Kidney (tissue), 14 donors: ENCODE data around the gene ZNF547. TPM values are rescaled to one million over a fixed set of nuclear protein-coding genes. Genes with fewer than 3 reads are reported as not detected.

Experiments used
- DNase-seq, 5 donors: peaks; one replicate each; pipeline ENCODE4 v3.0.0-alpha.2; 2013 to 2020
- FAIRE-seq: peaks from 2 replicates; lab custom pipeline; 2012; peaks lifted over from hg19 to GRCh38; lab: Jason Lieb, UNC
- H3K27ac ChIP-seq, 2 donors: one replicate each; pipeline ENCODE4 v1.7.0; 2013; ENCODE audit warnings: low read depth in 2 of 2, low read length in 2 of 2, inconsistent platforms in 1 of 2
- H3K27me3 ChIP-seq: one replicate; pipeline ENCODE4 v1.7.1; 2013; ENCODE audit warnings: low read length, inconsistent platforms; ENCODE audit not compliant: control insufficient read depth, insufficient read depth
- H3K36me3 ChIP-seq, 3 donors: one replicate each; pipeline versions ENCODE4 v1.7.0 to v1.7.1; 2013; ENCODE audit warnings: low read length in 3 of 3, control low read depth in 1 of 3, inconsistent platforms in 1 of 3; ENCODE audit not compliant: insufficient read depth in 3 of 3, control insufficient read depth in 2 of 3
- H3K4me1 ChIP-seq, 3 donors: one replicate each; pipeline versions ENCODE4 v1.7.0 to v1.7.1; 2013; ENCODE audit warnings: low read length in 3 of 3, inconsistent platforms in 1 of 3, low read depth in 1 of 3; ENCODE audit not compliant: control insufficient read depth in 2 of 3, insufficient read depth in 2 of 3
- H3K4me3 ChIP-seq, 3 donors: one replicate each; pipeline versions ENCODE4 v1.7.0 to v1.8.1; 2013; ENCODE audit warnings: low read length in 3 of 3, control low read depth in 1 of 3, inconsistent platforms in 1 of 3
- H3K9ac ChIP-seq, 3 donors: one replicate each; pipeline versions ENCODE4 v1.7.0 to v1.7.1; 2013; ENCODE audit warnings: low read length in 3 of 3, control low read depth in 1 of 3, inconsistent platforms in 1 of 3
- H3K9me3 ChIP-seq, 3 donors: one replicate each; pipeline versions ENCODE4 v1.7.0 to v1.7.1; 2013; ENCODE audit warnings: low read length in 3 of 3, control low read depth in 1 of 3, inconsistent platforms in 1 of 3; ENCODE audit not compliant: control insufficient read depth in 2 of 3, insufficient read depth in 1 of 3
- CTCF ChIP-seq: IDR thresholded peaks from 3 replicates; pipeline ENCODE4 v1.5.1; 2012; ENCODE audit warnings: mild to moderate bottlenecking, moderate library complexity, borderline replicate concordance; ENCODE audit not compliant: insufficient read depth; ENCODE audit errors: extremely low read depth
- intact Hi-C: fragments of 100-400 bp; cut with DNase I; formaldehyde crosslinking; loops from one replicate; pipeline ENCODE4 v1.11.1; 2022
- polyA plus RNA-seq: library from polyadenylated mRNA; stranded (reverse); fragments of 350-450 nt; fragmentation: Illumina TruSeq; extraction: RNeasy Lipid Tissue Mini Kit (QIAGEN cat#74804); gene quantifications from one replicate; pipeline ENCODE4 v1.2.3, GENCODE V29; 2014; ENCODE audit warnings: low read depth, low replicate concordance; ENCODE audit not compliant: insufficient read depth
- total RNA-seq: library from RNA; stranded (reverse); fragmentation: NEBNext Ultra II Directional; extraction: Animal tissue kit (Norgen Biotek cat#: 25700); gene quantifications from one replicate; pipeline ENCODE4 v1.2.1, GENCODE V29; 2021
- donor health status: control.
- donor health status: control.
- donor health status: control.
- donor health status: control.
- donor health status: control.
- donor health status: DM: yes; HTN: yes; CAD: no.
- donor health status: Normal renal cell carcinoma (clear cell type).

The ZNF547 gene
- total and polyA plus RNA-seq, 2 donors from 2014 or later, result 1.3 to 4.1 TPM

DNA sequence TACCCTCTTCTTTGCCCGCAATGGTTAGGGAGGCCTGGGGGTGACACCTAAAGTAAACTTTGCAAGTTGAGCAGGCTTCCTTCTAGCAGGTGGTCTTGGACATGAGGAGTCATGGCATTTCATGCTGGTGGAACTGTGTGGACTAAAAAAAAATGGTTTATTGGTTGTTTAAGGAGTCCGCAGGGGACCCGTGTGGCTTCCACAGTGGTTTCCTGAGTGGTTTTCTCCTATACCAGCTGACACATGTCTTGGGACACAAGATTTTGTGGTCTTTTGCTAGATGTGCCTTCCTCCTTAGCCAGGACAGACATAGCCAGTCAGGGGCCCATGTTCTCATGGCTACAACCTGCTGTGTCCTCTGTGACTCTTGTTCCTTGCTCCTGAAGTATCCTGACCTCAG, 41.6 kb upstream of the ZNF547 start:
- FAIRE-seq (no peak), DNase-seq (no peak)
- intact Hi-C loops, result no loop called here
- H3K9me3 ChIP-seq, result no peaks in the 10 kb centered on the region
- peak overlapping the region; percentile 25 to 95 (median 89) for H3K9ac ChIP-seq
- TF ChIP-seq CTCF, result no peak
- H3K4me3 ChIP-seq, result peak overlapping the region; percentile 93 to 96 (median 93)
- H3K36me3 ChIP-seq, result peaks cover 12 to 22% (median 20%) of the 10 kb centered on the region in 3 donors
- H3K4me1 ChIP-seq, result peaks cover 6 to 17% (median 14%) of the 10 kb centered on the region in 3 donors
- H3K27me3 ChIP-seq, result peaks cover under 1% of the 10 kb centered on the region
- no peak overlapping the region for H3K27ac ChIP-seq

- FAIRE-seq (no peak), DNase-seq (no peak)
- no peak for TF ChIP-seq CTCF
- H3K9ac ChIP-seq, result no peak overlapping the region
- H3K36me3 ChIP-seq, result peaks cover 21 to 47% (median 36%) of the 10 kb centered on the region in 3 donors
- peaks cover 0 to 5% (median 0%) of the 10 kb centered on the region in 3 donors for H3K9me3 ChIP-seq
- no peak overlapping the region for H3K27ac ChIP-seq
- H3K4me3 ChIP-seq, result no peak overlapping the region
- intact Hi-C loops, result no loop called here
- H3K27me3 ChIP-seq, result no peaks in the 10 kb centered on the region
- H3K4me1 ChIP-seq, result peaks cover 4 to 14% (median 10%) of the 10 kb centered on the region in 3 donors
Measured at GRCh38 chr19:57324992-57325391, 38.4 kb upstream of the ZNF547 start.

GRCh38 chr19:57327993-57328392, 35.4 kb upstream of the ZNF547 start:
- DNase-seq (no peak), FAIRE-seq (no peak)
- H3K27ac ChIP-seq, result no peak overlapping the region
- TF ChIP-seq CTCF, result no peak
- H3K4me3 ChIP-seq, result no peak overlapping the region
- H3K4me1 ChIP-seq, result no peaks in the 10 kb centered on the region
- H3K9me3 ChIP-seq, result peaks cover 0 to 5% (median 0%) of the 10 kb centered on the region in 3 donors
- no peak overlapping the region for H3K9ac ChIP-seq
- no peaks in the 10 kb centered on the region for H3K27me3 ChIP-seq
- intact Hi-C loops, result no loop called here
- H3K36me3 ChIP-seq, result peaks cover 20 to 47% (median 36%) of the 10 kb centered on the region in 3 donors

DNA sequence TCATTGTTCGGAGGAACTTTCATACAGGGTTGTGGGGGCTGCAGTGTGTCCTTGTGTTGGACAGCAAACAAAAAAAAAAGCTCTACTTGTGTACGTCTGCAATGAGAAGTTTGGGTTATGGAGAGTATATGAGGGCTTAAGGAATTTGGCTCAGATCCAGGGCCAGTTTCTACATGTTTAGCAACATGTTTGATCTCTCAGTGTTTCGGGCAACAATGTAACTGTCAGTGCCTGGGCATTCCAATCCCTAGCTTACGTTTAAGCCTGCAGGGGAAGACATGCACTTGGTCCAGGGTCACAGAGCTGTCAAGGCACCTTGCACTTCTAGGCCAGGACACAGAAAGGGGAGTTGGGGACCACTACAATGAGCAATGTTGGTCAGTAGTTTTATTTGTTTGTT, 29.2 kb upstream of the ZNF547 start:
- H3K4me3 ChIP-seq, result no peak overlapping the region
- no peak overlapping the region for H3K9ac ChIP-seq
- H3K27ac ChIP-seq, result no peak overlapping the region
- no peak for TF ChIP-seq CTCF
- H3K4me1 ChIP-seq, result no peaks in the 10 kb centered on the region
- DNase-seq (peak in 1 of 5 donors; percentile 7), FAIRE-seq (no peak)
- no peaks in the 10 kb centered on the region for H3K9me3 ChIP-seq
- H3K36me3 ChIP-seq, result peaks cover 0 to under 1% (median under 1%) of the 10 kb centered on the region in 3 donors
- intact Hi-C loops, result no loop called here
- no peaks in the 10 kb centered on the region for H3K27me3 ChIP-seq
